22Rv1 (cell line): ENCODE results near the gene KYAT1.
A peak's percentile ranks its signal among the peaks of the same experiment; 100 is the strongest.

Experiments
- H3K27ac ChIP-seq: fragments of 450-650 bp; 2 replicates; pipeline ENCODE4 v1.5.1; 2017
- ZFX ChIP-seq: fragments of 450-650 bp; IDR thresholded peaks from 2 replicates; pipeline ENCODE4 v1.6.1; 2017; ENCODE audit warnings: antibody characterized with exemption, borderline replicate concordance
- TF ChIP-seq, protein P1 (sequence below): fragments of 450-650 bp; IDR thresholded peaks from 2 replicates; pipeline ENCODE4 v1.5.1; 2017; ENCODE audit warnings: mild to moderate bottlenecking

Gene KYAT1

DNA sequence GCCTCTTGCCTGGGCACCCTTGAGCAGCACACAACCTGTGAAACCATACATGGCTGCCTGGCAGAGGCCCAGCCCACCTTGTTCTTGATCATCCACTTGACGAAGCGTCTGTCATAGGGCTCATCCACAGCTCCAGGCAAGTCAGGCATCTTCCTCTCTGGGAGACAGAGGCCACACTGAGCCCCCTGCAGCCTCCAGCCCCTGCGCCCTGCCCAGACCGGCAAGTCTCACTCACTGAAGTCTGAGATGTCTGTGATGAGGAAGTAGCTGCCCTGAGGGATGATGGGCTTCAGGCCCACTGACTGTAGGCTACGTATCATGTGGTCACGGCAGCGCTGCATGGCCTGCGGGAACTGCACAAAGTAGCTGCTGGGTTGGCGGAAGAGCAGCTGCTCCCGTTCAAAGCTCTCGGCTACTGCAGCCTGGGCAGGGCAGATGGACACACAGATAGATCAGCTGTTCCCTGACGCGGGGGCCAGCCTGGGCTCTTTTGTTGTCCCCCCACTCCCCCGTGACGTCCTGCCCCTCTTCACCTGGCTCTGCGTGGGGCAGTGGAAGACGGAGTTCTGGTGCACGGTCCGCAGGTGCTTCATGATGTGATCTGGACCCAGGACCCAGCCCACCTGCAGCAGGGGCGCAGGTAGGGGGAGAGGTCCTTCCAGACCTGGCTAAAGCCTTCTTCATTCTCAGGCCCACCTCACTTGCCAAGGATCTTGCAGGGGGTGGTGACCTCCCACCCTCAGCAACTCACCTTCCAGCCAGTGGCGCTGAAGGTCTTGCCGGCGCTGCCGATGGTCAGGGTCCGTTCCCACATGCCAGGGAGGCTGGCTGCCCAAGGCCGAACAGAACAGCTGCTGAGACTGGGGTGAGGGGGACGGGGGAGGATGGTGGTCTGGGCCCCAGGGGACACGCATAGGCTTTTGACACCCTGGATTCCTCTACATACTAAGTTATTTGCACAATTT lies 46.2 kb downstream of the KYAT1 start:
- H3K27ac ChIP-seq: no peak overlapping the region
- no peak for TF ChIP-seq ZFX
- TF ChIP-seq, protein P1, sequence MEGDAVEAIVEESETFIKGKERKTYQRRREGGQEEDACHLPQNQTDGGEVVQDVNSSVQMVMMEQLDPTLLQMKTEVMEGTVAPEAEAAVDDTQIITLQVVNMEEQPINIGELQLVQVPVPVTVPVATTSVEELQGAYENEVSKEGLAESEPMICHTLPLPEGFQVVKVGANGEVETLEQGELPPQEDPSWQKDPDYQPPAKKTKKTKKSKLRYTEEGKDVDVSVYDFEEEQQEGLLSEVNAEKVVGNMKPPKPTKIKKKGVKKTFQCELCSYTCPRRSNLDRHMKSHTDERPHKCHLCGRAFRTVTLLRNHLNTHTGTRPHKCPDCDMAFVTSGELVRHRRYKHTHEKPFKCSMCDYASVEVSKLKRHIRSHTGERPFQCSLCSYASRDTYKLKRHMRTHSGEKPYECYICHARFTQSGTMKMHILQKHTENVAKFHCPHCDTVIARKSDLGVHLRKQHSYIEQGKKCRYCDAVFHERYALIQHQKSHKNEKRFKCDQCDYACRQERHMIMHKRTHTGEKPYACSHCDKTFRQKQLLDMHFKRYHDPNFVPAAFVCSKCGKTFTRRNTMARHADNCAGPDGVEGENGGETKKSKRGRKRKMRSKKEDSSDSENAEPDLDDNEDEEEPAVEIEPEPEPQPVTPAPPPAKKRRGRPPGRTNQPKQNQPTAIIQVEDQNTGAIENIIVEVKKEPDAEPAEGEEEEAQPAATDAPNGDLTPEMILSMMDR: no peak

DNA sequence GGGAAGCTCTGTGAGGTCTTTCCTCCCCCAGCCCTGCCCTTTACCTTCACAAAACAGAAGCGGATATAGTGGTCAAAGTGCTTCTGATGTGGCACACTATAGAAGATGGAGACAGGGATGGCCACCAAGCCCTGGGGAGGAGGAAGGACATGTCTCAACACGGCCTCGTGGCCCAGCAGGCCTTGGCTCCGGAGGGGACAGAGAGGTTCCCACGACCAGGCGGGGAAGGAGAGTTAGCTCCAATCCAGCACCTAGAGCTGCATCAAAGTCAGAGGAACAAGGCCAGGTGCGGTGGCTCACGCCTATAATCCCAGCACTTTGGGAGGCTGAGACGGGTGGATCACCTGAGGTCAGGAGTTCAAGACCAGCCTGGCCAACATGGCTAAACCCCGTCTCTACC lies 48.1 kb downstream of the KYAT1 start:
- H3K27ac ChIP-seq: 0 out of 2 replicates have a peak overlapping the region, but pooled peaks have one; percentile 4
- TF ChIP-seq ZFX: no peak
- TF ChIP-seq, protein P1: no peak

DNA sequence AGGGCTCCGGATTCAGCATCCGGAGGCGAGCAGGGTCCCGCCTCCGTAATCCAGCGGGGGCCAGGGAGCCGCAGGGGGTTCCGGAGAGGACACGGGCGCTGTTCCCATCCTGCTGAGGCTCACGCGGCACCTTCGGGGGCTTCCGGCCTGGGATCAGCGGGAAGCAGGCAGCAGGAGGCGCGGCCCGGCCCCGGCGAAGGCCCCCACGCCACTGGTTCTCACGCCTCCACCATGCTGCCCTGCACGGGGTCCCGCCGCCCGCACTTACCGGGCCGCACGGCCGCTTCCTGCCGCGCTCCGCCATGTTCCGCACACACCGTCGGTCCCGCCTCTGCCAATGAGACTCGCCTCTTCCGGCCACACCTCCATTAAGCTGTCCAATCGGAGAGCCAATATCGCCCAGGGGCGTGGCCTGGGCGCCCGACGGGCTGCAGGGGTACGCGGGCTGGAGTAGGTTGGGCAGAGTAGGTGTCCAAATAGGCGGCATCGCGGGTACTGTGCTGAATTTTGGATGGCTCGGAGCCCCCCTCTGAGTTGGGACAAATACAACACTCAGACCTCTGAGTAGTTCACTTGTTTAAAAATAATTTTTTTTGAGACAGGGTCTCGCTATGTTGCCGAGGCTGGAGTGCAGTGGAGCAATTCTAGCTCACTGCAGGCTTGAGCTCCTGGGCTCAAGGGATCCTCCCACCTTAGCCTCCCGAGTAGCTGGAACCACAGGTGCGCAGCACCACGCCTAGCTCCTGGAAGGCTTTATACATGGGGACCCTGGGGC lies 52.1 kb downstream of the KYAT1 start, which contains the start of gene SPOUT1:
SPOUT1 (minus strand) TSS at position 318 of the 775 bp plus-strand sequence; CDS start at position 304, 14 bp downstream.
- no peak for TF ChIP-seq ZFX
- TF ChIP-seq, protein P1: no peak
- peak within 1 kb of the TSS; percentile 96 for H3K27ac ChIP-seq

DNA sequence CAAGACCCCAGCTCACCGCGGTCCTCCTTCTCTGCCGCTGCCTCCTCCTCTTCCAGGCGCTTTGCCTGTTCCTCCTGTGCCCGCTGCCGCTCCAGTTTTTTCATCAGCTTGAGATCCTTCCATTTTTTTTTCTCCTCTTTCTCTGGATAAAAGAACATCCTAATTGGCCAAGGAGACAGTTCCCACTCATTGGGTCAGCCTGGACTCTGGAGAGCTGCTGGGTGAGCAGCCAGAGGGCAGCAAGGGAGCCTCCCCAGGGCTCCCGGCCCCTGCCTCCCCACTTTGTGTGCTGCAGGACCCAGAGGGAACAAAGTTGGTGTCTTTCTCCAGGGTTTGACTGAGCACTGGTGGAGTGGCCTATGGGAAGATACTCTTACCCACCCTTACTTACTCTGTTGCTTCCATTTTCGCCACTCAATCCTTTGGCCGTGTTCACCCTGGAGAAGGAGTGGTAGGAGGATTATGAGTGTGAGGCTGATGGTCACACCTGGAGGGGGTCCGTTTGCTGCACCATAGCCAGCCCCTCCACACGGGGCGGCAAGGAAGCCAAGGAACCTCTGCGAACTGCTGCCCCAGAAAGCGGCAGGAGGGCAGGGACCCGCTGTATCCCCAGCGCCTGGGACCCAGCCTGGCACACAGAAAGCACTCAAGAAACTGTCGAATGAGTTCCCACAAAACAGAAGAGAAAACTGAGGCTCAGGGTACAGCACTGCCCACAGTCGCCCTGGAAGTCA lies 52.9 kb downstream of the KYAT1 start:
- no peak for TF ChIP-seq ZFX
- TF ChIP-seq, protein P1: no peak
- peak overlapping the region; percentile 96 for H3K27ac ChIP-seq

DNA sequence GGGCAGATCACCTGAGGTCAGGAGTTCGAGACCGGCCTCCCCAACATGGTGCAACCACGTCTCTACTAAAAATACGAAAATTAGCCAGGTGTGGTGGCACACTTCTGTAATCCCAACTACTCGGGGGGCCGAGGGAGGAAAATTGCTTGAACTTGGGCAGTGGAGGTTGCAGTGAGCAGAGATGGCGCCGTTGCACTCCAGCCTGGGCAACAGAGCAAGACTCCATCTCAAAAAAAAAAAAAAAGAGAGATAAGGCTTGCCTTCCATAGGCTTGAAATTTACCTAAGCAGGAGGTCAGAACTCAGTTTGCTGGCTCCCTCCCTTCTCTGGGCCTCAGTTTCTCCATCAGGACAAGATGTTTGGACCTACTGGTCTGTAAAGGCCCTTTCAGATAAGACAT lies 53.5 kb downstream of the KYAT1 start:
- peak overlapping the region; percentile 96 for H3K27ac ChIP-seq
- TF ChIP-seq, protein P1: 0 out of 2 replicates have a peak, but pooled peaks have one; percentile 18
- no peak for TF ChIP-seq ZFX

DNA sequence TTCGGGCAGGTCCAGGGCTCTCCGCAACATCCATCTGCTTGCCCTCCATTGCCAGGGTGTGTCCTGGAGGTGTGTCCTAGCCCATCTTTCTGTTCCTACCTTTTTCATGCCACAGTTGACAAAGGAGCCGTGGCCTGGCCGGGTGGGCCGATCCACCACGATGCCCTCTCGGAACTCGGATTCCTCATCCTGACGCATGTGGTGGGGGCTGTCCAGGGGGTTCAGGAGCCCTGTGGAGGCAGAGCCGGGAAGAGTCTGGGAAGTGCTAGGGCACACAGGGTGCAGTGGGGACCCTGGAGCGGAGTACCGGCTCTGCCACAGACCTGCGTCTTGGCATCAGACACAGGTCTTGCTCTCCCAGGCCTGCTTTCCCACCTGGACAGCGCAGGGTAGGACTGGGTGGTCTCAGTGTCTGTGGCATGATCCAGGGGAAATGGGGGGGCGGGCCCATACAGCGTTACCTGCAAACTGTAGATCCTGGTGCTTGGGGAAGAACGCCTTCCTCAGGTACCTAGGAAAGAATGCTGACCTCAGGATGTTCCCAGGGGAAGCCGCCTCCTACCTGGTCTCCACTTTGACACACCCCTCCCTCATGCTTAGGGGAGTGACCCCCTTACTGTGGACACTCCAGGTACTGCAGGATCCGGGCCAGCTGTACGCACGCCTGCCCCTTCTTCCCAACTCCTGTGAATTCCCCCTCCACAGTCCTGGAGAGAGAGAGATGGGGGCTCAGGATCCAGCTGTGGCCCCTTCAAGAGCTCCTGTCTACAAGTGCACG lies 55.6 kb downstream of the KYAT1 start:
- H3K27ac ChIP-seq: peak overlapping the region; percentile 96
- no peak for TF ChIP-seq ZFX
- TF ChIP-seq, protein P1: no peak
